Colonic mucosa (tissue), 4 donors: ENCODE results near the gene MCHR2. TPM values are rescaled to one million over a fixed set of nuclear protein-coding genes. Genes with fewer than 3 reads are reported as not detected.
"Not testable (repeated sequence)": the region's sequence is repeated elsewhere in the genome, so short reads cannot be mapped to it uniquely, and the experiment has no call there.

Source experiments
- DNase-seq: peaks from one replicate; pipeline ENCODE4 v3.0.0-alpha.2; 2020
- H3K27ac ChIP-seq: fragments of 200-600 bp; one replicate; pipeline ENCODE4 v1.8.0; 2021
- H3K27me3 ChIP-seq: fragments of 200-600 bp; one replicate; pipeline ENCODE4 v1.8.0; 2021
- H3K36me3 ChIP-seq: fragments of 200-600 bp; one replicate; pipeline ENCODE4 v1.8.0; 2021
- H3K4me1 ChIP-seq: fragments of 200-600 bp; one replicate; pipeline ENCODE4 v1.8.0; 2021; ENCODE audit warnings: mild to moderate bottlenecking
- H3K4me3 ChIP-seq: fragments of 200-600 bp; one replicate; pipeline ENCODE4 v1.8.0; 2021
- H3K9ac ChIP-seq, 2 donors: one replicate each; pipeline ENCODE4 v1.7.0; 2013; ENCODE audit warnings: control low read depth in 2 of 2, low read depth in 2 of 2, low read length in 2 of 2
- H3K9me3 ChIP-seq: fragments of 200-600 bp; one replicate; pipeline ENCODE4 v1.8.0; 2021
- CTCF ChIP-seq: fragments of 200-600 bp; IDR thresholded peaks from one replicate; pipeline ENCODE4 v1.8.0; 2022; ENCODE audit warnings: antibody characterized with exemption, mild to moderate bottlenecking
- intact Hi-C: fragments of 100-400 bp; cut with DNase I; formaldehyde crosslinking; loops from one replicate; pipeline ENCODE4 v1.14.1; 2022
- total RNA-seq, 2 donors: library from RNA; stranded (reverse); fragmentation: NEBNext Ultra II Directional in 1 of 2; extraction: Animal tissue kit (Norgen Biotek cat#: 25700) in 1 of 2; gene quantifications; one replicate each; pipeline ENCODE4 v1.2.1, GENCODE V29; 2021
- donor health status: healthy.
- donor health status: DM: no; HTN: no; CAD: no.
- donor health status: DM: no; HTN: no; CAD: no.

MCHR2 gene
- total RNA-seq: not detected

GRCh38 chr6:99993533-99994251 lies at the start of gene MCHR2:
Gene MCHR2 (minus strand): TSS chr6:99994223. CDS start chr6:99956147, 38,076 bp downstream.
- no peak within 1 kb of the TSS for H3K4me3 ChIP-seq
- intact Hi-C loops: loop anchor here (10.0 kb wide), 1 partner anchor 501 kb away; no protein-coding TSS in a partner anchor

GRCh38 chr6:100038546-100038945 lies 44.5 kb upstream of the MCHR2 start:
- H3K27me3 ChIP-seq, intact Hi-C loops: not testable (repeated sequence)

More at GRCh38 chr6:99993533-99994251, at the start of gene MCHR2:
- no peak within 1 kb of the TSS for H3K9ac ChIP-seq
- no peaks in the 10 kb centered on the region for H3K4me1 ChIP-seq
- H3K27ac ChIP-seq: no peak within 1 kb of the TSS
- DNase-seq: no peak
- no peaks in the 10 kb centered on the region for H3K9me3 ChIP-seq
- TF ChIP-seq CTCF: no peak
- H3K27me3 ChIP-seq: no peaks in the 10 kb centered on the region
- no peaks in the 10 kb centered on the region for H3K36me3 ChIP-seq

DNA sequence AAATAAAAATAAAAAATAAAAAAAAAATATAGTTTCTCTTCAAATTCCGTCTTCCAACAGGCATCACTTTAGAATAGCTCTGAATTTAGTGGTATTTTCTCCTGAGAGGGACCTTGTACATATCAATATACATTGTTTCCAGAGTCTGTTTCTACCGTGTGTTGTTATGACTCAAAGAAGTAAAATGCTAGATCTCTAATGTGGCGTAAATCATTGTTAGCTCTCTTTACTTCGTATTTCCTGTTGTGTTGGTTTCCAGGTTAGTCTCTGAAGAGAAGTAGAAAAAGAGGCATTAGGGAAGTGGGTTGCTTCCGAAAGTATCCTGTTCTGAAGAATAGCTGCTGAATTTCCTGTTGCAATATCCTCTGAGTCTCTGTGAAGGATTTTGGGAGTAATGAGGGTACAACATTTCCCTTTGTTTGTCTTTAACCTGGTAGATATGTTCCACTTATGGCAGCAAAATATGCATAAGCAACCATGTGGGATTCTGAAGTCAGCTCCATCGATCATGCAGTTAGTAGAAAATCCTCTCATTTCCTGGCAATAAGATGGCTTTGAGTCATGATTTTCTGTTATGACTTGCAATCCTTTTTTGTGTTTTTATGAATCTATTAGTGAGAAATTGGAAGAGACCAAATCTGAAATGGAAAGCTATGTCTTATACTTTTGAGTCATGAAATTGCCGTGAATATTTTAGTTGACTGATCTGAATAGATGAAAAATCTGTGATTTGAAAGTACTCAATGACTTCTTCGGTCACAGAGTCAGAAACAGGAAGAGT lies 42.0 kb upstream of the MCHR2 start:
- no peaks in the 10 kb centered on the region for H3K9me3 ChIP-seq
- H3K27ac ChIP-seq: no peak overlapping the region
- no peak for DNase-seq
- H3K4me1 ChIP-seq: no peaks in the 10 kb centered on the region
- H3K36me3 ChIP-seq: no peaks in the 10 kb centered on the region
- TF ChIP-seq CTCF: no peak
- no peak overlapping the region for H3K4me3 ChIP-seq
- no peaks in the 10 kb centered on the region for H3K27me3 ChIP-seq
- intact Hi-C loops: no loop called here
- no peak overlapping the region for H3K9ac ChIP-seq

More at GRCh38 chr6:100038546-100038945, 44.5 kb upstream of the MCHR2 start:
- H3K9me3 ChIP-seq, DNase-seq, H3K4me1 ChIP-seq, H3K4me3 ChIP-seq, H3K27ac ChIP-seq, H3K36me3 ChIP-seq, H3K9ac ChIP-seq: not testable (repeated sequence)

DNA sequence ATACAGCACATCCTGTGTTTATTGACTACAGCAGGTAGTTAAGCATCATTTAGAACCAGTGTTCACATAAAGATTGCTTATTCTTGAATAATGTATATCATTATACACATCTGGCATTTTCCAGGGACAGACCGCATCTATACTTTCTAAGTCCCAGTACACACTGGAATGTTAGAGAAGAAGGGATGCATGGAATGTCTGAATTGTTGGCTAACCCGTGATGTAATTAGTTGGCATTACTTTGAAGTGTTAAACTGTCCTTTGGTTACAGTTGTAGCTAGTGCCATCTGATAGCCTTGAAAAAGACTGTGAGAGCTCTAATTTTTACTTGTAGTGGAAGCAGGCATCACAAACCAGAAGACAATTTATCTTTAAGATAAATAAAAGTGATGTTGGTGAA lies 29.8 kb upstream of the MCHR2 start:
- no peaks in the 10 kb centered on the region for H3K9me3 ChIP-seq
- DNase-seq: no peak
- no peaks in the 10 kb centered on the region for H3K36me3 ChIP-seq
- no peak overlapping the region for H3K9ac ChIP-seq
- intact Hi-C loops: no loop called here
- H3K4me1 ChIP-seq: no peaks in the 10 kb centered on the region
- H3K27ac ChIP-seq: no peak overlapping the region
- TF ChIP-seq CTCF: no peak
- no peaks in the 10 kb centered on the region for H3K27me3 ChIP-seq
- no peak overlapping the region for H3K4me3 ChIP-seq

GRCh38 chr6:100022847-100023246 lies 28.8 kb upstream of the MCHR2 start:
- no peak for TF ChIP-seq CTCF
- H3K9ac ChIP-seq: no peak overlapping the region
- no peaks in the 10 kb centered on the region for H3K4me1 ChIP-seq
- no peaks in the 10 kb centered on the region for H3K27me3 ChIP-seq
- DNase-seq: no peak
- intact Hi-C loops: no loop called here
- no peaks in the 10 kb centered on the region for H3K36me3 ChIP-seq
- no peak overlapping the region for H3K4me3 ChIP-seq
- no peak overlapping the region for H3K27ac ChIP-seq
- H3K9me3 ChIP-seq: no peaks in the 10 kb centered on the region

DNA sequence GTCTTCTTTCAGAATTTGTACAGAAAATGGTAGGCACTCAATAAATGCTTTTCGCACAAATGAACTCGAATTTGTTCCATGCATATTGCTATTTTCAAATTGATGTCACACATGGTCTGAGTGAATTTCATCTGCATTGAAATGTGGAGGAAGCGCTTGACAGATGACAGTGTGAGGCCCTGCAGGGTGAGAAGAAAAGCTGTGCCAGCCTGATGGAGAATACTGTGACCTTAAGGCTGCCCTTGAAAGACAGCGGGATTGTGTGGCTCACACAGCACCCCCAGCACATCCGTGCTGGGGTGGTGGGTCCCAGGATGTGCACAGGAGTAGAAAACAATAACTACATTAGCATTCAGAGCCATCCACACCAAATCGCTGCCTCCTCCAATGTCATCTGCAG lies 14.8 kb upstream of the MCHR2 start:
- intact Hi-C loops: no loop called here
- TF ChIP-seq CTCF: no peak

More for the DNA sequence above, 14.8 kb upstream of the MCHR2 start:
- H3K36me3 ChIP-seq: no peaks in the 10 kb centered on the region
- no peaks in the 10 kb centered on the region for H3K27me3 ChIP-seq
- no peak overlapping the region for H3K27ac ChIP-seq
- no peaks in the 10 kb centered on the region for H3K9me3 ChIP-seq
- H3K4me1 ChIP-seq: no peaks in the 10 kb centered on the region
- H3K4me3 ChIP-seq: no peak overlapping the region
- no peak for DNase-seq
- H3K9ac ChIP-seq: no peak overlapping the region
